ENCODE data around the gene HOXB4.

DNA sequence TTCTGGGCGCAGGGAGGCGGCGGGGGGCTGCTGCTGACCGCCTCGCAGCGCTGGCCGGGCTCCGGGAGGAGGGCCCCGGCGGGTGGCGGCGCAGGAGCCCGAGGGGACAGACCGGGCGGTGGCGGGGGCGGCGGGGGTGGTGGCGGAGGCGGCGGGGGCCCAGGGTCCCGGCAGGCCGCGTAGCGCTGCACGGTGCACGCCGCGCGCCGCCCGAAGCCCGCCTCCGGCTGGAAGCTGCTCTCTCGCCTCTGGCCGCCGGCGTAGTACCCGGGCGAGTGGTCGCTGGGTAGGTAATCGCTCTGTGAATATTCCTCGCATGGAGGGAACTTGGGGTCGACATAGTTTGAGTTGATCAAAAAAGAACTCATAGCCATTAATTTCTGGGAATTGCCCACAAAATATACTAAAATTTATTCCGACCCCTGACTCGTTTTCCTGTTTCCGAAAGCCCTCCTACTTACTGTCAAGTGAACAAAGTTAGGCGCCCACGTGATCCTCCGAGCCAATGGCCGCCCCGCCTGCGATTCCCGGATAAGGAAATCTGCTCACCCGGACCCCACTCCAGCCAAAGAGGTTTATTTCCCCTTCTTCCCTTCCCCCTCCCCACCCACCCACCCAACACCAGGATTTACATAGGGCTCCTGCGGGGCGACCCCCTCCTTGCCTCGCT lies at the start of gene HOXB4:
- TF ChIP-seq POLR2AphosphoS5 (IDR thresholded peaks at IDR 0.05; ENCODE audit: low read depth, low read length) = no peak
- TF ChIP-seq, protein P1, sequence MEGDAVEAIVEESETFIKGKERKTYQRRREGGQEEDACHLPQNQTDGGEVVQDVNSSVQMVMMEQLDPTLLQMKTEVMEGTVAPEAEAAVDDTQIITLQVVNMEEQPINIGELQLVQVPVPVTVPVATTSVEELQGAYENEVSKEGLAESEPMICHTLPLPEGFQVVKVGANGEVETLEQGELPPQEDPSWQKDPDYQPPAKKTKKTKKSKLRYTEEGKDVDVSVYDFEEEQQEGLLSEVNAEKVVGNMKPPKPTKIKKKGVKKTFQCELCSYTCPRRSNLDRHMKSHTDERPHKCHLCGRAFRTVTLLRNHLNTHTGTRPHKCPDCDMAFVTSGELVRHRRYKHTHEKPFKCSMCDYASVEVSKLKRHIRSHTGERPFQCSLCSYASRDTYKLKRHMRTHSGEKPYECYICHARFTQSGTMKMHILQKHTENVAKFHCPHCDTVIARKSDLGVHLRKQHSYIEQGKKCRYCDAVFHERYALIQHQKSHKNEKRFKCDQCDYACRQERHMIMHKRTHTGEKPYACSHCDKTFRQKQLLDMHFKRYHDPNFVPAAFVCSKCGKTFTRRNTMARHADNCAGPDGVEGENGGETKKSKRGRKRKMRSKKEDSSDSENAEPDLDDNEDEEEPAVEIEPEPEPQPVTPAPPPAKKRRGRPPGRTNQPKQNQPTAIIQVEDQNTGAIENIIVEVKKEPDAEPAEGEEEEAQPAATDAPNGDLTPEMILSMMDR (IDR thresholded peaks at IDR 0.05) = no peak
- TF ChIP-seq, protein P2, sequence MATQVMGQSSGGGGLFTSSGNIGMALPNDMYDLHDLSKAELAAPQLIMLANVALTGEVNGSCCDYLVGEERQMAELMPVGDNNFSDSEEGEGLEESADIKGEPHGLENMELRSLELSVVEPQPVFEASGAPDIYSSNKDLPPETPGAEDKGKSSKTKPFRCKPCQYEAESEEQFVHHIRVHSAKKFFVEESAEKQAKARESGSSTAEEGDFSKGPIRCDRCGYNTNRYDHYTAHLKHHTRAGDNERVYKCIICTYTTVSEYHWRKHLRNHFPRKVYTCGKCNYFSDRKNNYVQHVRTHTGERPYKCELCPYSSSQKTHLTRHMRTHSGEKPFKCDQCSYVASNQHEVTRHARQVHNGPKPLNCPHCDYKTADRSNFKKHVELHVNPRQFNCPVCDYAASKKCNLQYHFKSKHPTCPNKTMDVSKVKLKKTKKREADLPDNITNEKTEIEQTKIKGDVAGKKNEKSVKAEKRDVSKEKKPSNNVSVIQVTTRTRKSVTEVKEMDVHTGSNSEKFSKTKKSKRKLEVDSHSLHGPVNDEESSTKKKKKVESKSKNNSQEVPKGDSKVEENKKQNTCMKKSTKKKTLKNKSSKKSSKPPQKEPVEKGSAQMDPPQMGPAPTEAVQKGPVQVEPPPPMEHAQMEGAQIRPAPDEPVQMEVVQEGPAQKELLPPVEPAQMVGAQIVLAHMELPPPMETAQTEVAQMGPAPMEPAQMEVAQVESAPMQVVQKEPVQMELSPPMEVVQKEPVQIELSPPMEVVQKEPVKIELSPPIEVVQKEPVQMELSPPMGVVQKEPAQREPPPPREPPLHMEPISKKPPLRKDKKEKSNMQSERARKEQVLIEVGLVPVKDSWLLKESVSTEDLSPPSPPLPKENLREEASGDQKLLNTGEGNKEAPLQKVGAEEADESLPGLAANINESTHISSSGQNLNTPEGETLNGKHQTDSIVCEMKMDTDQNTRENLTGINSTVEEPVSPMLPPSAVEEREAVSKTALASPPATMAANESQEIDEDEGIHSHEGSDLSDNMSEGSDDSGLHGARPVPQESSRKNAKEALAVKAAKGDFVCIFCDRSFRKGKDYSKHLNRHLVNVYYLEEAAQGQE (IDR thresholded peaks at IDR 0.05; ENCODE audit: insufficient read depth in 1 of 2, low read depth in 2 of 2, low read length in 1 of 2) = 0 out of 4 replicates have a peak, but pooled peaks of 1 of the 2 experiments have one; percentile 2

Data from Panc1 (cell line).